ENCODE data around the gene DIAPH1.

Gene DIAPH1

GRCh38 chr5:141496038-141496437 lies 122.8 kb downstream of the DIAPH1 start:
- DNase-seq = peak; percentile 59

- DNase-seq = no peak
Measured at GRCh38 chr5:141495453-141495811, 123.4 kb downstream of the DIAPH1 start.

DNA sequence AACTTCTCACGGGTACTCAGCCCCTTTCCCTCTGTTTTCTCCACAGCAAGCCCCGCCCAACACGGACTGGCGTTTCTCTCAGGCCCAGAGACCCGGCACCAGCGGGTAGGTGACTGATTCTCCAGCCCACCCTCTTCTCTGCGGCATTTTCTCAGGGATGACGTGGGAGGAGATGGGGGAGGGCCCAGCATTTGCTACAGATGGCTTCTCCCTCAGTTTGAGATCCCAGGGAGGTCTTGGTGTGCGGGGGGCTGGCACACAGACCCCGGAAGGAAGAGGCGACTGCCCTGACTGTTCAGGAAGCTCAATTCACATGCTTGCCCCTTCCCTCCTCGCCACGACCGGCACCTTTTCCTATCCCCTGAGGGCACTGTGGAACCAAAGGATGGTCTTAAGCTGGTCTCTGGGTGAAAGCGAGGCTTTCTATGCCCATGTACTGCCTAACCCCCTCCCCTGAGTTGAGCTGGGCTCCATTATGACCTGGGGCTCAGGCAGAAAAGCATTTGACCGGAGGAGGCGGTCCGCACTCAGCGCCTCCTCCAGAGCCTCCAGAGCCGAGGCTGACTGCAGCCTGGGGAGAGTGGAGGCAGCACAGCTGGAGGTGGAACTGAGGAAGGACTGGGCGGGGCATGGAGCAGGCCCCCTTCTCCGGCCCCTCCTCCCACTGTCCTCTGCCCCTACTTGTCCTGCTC lies 123.9 kb downstream of the DIAPH1 start:
- no peak for DNase-seq

DNA sequence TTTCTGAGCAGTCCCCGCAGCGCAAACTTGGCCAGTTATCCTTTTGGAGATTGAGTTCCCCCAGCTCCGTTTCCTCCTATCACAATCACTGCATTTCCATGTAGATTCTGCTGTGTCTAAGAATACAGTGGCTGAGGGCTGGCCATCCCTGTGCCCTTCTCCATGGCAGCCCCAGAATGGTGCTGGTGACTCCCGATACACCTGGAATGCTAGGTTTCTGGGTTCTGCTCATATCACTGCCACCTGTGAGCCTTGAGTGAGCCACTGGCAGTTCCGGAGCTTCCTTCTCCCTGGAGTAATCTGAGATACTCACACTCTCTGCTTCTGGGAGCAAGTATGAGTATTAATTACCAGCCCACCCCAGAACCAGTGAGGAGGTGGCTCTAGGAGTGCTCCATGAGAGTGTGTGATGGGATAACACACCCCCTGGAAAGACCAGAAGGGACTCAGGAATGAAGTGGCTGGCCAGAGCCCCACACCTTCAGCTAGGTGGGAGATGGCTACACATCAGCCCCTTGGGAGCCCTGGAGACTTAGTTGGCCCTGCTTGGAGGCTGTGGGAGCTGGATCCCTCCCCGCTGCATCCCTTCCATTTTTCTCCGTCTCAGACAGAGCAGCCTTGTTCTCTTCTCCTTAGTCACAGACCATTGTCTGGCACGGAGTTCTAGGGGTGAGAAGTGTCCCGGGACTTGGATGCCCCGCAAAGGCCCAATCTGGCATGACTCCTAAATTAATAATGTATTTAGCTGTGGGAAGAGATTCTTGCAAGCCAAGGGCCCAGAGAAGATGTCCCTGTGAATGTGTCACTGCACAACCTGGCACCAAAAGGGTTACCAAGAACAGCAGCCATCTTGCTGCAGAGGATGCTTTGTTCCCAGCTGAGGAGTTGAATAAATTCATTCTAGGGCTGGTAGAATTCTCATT lies 125.0 kb downstream of the DIAPH1 start:
- DNase-seq = no peak

DNA sequence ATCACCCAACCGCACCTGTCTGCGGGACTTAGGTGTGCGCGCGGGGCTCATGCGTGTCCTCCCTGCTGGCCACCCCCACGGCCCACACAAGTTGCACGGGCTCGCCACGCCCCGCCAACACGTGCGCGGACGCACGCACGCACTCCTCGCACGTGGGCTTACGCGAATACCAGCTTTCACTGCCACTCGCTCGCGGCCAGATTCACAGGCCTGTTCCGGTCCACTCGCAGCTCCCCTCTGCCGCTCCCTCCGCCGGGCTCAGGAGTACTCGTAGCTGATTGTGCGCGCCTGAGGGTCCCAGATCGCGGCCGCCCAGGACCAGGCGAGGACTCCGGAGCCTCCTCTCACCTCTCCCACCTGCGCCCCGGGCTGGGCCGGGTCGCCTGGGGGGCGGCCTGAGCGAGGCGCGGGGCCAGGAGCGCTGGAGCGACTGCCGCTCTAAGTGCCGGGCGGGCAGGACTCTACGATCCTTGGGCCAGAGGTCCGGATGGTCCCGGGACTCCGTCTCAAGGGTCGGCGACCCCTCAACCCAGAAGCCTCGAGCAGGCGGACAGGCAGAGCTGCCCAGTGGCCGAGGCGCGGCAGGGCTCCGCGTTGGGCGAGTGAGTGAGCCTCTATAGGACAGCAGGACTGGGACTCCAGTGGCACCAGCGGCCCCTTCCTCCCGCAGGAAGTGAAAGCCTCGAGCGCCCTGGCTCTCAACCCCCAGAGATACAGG lies 126.5 kb downstream of the DIAPH1 start:
- no peak for DNase-seq

- no peak for DNase-seq
Measured at GRCh38 chr5:141491323-141492167, 127.3 kb downstream of the DIAPH1 start.

DNA sequence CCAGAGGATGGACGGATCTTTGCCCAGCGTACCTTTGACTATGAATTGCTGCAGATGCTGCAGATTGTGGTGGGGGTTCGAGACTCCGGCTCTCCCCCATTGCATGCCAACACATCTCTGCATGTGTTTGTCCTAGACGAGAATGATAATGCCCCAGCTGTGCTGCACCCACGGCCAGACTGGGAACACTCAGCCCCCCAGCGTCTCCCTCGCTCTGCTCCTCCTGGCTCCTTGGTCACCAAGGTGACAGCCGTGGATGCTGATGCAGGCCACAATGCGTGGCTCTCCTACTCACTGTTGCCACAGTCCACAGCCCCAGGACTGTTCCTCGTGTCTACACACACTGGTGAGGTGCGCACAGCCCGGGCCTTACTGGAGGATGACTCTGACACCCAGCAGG lies 128.0 kb downstream of the DIAPH1 start:
- no peak for DNase-seq

- DNase-seq = no peak
Measured at GRCh38 chr5:141490271-141490670, 128.5 kb downstream of the DIAPH1 start.

DNA sequence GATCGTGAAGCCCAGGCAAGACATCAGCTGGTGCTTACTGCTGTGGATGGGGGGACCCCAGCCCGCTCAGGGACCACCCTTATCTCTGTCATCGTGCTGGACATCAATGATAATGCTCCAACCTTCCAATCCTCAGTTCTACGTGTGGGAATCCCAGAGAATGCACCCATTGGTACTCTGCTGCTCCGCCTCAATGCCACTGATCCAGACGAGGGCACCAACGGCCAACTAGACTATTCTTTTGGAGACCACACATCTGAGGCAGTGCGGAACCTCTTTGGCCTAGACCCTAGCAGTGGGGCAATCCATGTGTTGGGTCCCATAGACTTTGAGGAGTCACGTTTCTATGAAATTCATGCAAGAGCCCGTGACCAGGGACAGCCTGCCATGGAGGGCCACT lies 129.0 kb downstream of the DIAPH1 start:
- no peak for DNase-seq

DNA sequence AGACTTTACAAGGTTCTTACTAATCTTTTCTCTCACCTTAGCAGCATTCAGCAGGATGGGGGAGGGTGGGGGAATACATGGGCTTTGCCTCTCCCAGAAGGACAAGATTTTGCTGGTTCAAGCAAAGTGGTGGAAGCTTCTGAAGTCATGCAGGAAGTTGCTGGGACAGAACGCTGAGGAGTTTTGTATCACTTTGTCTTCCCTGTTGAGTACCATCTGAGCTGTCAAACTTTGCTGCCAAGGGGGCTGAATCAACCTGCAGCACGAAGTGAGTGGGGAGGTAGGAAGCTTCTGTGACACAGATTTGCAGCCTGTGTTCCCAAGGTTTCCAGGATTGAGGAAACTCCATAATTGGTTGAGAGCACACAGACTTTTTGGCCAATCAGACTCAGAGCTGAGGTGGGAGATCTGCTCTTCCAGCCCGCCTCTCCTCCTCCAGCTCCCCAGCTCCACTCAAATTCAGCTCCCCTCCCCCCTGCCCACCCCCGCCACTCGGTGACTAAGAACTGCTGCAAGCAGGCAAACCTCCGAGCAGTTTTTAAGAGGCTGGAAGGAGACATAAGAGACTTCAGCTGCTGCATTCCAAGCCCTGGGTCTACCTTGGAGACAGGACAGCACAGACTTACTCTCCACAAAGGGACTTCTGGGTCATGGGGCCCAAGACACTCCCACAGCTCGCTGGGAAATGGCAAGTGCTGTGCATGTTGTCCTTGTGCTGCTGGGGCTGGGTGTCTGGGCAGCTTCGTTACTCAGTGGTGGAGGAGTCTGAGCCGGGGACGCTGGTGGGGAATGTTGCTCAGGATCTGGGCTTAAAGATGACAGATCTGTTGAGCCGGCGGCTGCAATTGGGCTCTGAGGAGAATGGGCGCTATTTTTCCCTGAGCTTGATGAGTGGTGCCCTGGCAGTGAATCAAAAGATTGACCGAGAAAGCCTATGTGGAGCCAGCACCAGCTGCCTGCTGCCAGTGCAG lies 129.9 kb downstream of the DIAPH1 start, which contains the start of gene PCDHGC5:
Gene PCDHGC5, plus strand, starts transcription at position 491 of the 971 bp plus-strand sequence. Its CDS starts 160 bp downstream, at position 651.
- DNase-seq = no peak

DNA sequence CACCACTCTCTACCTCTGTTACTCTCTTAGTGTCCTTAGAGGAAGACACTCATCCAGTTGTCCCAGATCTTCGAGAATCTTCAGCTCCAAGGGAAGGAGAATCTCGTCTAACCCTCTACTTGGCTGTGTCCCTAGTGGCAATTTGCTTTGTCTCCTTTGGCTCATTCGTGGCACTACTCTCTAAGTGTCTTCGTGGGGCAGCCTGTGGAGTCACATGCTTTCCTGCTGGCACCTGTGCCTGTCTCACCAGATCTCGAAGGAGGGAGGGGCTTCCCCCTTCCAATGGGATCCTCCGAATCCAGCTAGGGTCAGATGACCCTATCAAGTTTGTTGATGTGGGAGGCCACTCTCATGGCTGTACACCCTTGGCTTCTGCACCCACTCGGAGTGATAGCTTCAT lies 131.7 kb downstream of the DIAPH1 start:
- DNase-seq = no peak

DNA sequence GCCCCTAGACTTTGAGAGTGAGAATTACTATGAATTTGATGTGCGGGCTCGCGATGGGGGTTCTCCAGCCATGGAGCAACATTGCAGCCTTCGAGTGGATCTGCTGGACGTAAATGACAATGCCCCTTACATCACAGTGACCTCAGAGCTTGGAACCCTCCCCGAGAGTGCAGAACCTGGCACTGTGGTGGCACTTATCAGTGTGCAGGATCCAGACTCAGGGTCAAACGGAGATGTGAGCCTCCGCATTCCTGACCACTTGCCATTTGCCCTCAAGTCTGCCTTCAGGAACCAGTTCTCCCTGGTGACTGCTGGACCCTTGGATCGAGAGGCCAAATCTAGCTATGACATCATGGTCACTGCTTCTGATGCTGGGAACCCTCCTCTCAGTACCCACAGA lies 132.7 kb downstream of the DIAPH1 start:
- DNase-seq = no peak

GRCh38 chr5:141485321-141486055 lies 133.3 kb downstream of the DIAPH1 start:
- DNase-seq = peak; percentile 25

DNA sequence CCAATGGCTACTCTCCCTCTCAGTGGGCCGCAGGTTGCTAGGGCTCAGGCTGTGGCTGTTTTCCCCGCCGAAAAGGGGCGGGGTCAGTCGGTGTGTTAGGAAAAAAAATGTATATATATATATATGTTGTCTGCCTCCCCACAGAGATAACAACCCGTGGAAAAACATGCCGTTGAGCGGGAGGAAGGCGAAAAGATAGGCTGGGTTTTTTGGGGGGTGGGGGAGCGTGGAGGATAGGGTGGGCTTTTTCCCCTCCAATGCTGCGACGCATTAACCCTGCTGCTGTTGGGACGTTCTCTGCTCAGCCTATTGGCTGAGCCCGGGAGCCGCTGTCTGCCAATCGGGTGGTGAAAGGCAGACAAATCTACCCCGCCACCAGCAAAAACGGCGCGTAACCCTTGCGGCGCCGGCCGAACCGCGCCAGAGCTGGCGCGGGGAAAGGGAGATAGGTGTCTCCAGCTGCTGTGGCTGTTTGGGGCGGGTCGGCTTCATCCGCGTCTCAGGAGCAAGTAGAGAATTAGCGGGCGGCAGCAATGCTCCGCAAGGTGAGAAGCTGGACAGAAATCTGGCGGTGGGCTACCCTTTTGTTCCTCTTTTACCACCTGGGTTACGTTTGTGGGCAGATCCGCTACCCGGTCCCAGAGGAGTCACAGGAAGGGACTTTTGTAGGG lies 134.0 kb downstream of the DIAPH1 start, which contains the start of gene PCDHGC4:
Gene PCDHGC4, plus strand, starts transcription at position 390 of the 671 bp plus-strand sequence. Its CDS starts 144 bp downstream, at position 534.
- peak; percentile 68 for DNase-seq

- DNase-seq = no peak
Measured at GRCh38 chr5:141484310-141484640, 134.5 kb downstream of the DIAPH1 start.

DNA sequence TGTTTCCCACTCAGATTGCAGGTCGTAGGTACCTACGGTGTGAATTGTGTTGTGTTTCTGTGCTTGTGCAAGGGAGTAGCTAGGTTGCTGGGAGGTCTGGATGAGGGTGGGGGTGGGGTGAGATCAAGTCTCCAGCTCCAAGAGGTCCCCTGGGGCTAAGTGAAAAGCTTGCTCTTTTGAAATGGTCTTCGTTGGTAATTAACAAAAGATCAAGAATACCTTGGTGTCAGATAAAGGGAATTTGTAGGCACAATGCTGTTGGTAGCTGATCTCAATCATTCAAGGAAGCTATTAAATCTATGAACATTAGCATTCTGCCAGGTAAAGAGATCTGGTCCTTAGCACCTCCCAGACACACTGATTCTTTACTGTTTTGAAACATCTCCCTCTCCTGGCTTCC lies 134.9 kb downstream of the DIAPH1 start:
- DNase-seq = peak; percentile 17

DNA sequence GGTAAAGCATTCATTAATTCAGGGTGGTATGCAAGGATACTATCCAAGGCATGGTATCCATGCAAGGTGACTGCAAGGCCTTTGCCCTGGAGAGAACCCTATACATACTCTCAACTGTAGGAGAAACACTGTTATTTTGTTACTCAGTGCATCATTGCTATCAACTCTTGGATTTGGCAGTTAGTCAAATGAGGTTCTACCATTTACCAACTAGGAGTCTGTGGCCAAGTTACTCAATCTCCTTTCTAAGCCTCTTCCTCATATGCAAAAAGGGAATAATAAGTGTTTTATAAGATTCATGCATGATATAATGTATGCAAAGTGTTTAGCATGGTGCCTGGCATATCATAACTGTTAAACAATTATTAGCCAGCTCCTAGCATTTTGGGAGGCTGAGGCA lies 139.0 kb downstream of the DIAPH1 start:
- no peak for DNase-seq

- peak; percentile 83 for DNase-seq
Measured at GRCh38 chr5:141478321-141478945, 140.4 kb downstream of the DIAPH1 start.

- DNase-seq = no peak
Measured at GRCh38 chr5:141477815-141478214, 141.0 kb downstream of the DIAPH1 start.
